ENCODE measurements around the gene APBB2. TPM values are rescaled to one million over a fixed set of nuclear protein-coding genes. Genes with fewer than 3 reads are reported as not detected.

Gene APBB2
- total and polyA plus RNA-seq, 10 of the 15 experiments (the other 5 are each of a cell fraction or from before 2014, with no cell fraction given), result 2.7 to 24.6 (median 19.0) TPM

GRCh38 chr4:41024556-41025491, 189.5 kb downstream of the APBB2 start (continued):
- TF ChIP-seq, protein P1, sequence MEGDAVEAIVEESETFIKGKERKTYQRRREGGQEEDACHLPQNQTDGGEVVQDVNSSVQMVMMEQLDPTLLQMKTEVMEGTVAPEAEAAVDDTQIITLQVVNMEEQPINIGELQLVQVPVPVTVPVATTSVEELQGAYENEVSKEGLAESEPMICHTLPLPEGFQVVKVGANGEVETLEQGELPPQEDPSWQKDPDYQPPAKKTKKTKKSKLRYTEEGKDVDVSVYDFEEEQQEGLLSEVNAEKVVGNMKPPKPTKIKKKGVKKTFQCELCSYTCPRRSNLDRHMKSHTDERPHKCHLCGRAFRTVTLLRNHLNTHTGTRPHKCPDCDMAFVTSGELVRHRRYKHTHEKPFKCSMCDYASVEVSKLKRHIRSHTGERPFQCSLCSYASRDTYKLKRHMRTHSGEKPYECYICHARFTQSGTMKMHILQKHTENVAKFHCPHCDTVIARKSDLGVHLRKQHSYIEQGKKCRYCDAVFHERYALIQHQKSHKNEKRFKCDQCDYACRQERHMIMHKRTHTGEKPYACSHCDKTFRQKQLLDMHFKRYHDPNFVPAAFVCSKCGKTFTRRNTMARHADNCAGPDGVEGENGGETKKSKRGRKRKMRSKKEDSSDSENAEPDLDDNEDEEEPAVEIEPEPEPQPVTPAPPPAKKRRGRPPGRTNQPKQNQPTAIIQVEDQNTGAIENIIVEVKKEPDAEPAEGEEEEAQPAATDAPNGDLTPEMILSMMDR (IDR thresholded peaks at IDR 0.05 in 2 of 3, conservative IDR thresholded peaks at IDR 0.05 in 1 of 3; ENCODE audit: control insufficient read depth in 2 of 3, extremely low read depth in 1 of 3, insufficient read depth in 1 of 3, low read depth in 3 of 3, low read length in 3 of 3), result no peak
- no peak for TF ChIP-seq CHD4 (IDR thresholded peaks at IDR 0.05)
- TF ChIP-seq POLR2AphosphoS2 (IDR thresholded peaks at IDR 0.05; ENCODE audit: low read depth, low read length), result no peak
- TF ChIP-seq MXI1 (IDR thresholded peaks at IDR 0.05; ENCODE audit: low read depth, low read length), result no peak
- TF ChIP-seq, protein P2, sequence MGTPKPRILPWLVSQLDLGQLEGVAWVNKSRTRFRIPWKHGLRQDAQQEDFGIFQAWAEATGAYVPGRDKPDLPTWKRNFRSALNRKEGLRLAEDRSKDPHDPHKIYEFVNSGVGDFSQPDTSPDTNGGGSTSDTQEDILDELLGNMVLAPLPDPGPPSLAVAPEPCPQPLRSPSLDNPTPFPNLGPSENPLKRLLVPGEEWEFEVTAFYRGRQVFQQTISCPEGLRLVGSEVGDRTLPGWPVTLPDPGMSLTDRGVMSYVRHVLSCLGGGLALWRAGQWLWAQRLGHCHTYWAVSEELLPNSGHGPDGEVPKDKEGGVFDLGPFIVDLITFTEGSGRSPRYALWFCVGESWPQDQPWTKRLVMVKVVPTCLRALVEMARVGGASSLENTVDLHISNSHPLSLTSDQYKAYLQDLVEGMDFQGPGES (IDR thresholded peaks at IDR 0.05), result no peak
- no peak for TF ChIP-seq GABPA (IDR thresholded peaks at IDR 0.05; ENCODE audit: low read depth)
- TF ChIP-seq STAT1 (conservative IDR thresholded peaks at IDR 0.05), result no peak
- TF ChIP-seq ZNF622 (IDR thresholded peaks at IDR 0.05), result no peak
- TF ChIP-seq SREBF1 (IDR thresholded peaks at IDR 0.05; ENCODE audit: low read length), result no peak
- no peak for TF ChIP-seq BHLHE40 (IDR thresholded peaks at IDR 0.05; ENCODE audit: borderline replicate concordance in 1 of 2, low read depth in 2 of 2, low read length in 1 of 2)
- TF ChIP-seq HSF1 (IDR thresholded peaks at IDR 0.05; ENCODE audit: low read depth, low read length), result no peak
- peak; percentile 28; the same call in 1 of the 2 replicates for TF ChIP-seq CEBPZ (IDR thresholded peaks at IDR 0.05; ENCODE audit: low read depth, low read length)
- peak; percentile 97 for TF ChIP-seq CBX5 (IDR thresholded peaks at IDR 0.05; ENCODE audit: low read depth)
- TF ChIP-seq WRNIP1 (IDR thresholded peaks at IDR 0.05; ENCODE audit: borderline replicate concordance, low read depth, low read length), result no peak
- TF ChIP-seq ZBTB11 (CRISPR knock-in tag; IDR thresholded peaks at IDR 0.05), result no peak
- no peak for TF ChIP-seq SUPT20H (IDR thresholded peaks at IDR 0.05; ENCODE audit: borderline replicate concordance, control insufficient read depth, low read depth, low read length)
- TF ChIP-seq POLR2A (IDR thresholded peaks at IDR 0.05; ENCODE audit: low read depth, low read length), result no peak
